K562 (cell line): Measurements from ENCODE around the gene FNDC11. TPM values are rescaled to one million over a fixed set of nuclear protein-coding genes. Genes with fewer than 3 reads are reported as not detected.
A peak's percentile ranks its signal among the peaks of the same experiment; 100 is the strongest.

Experiments
- ATAC-seq: fragments of 200-7000 bp; cut with Tn5 transposase; 3 replicates; pipeline ENCODE4 v1.9.1; 2020; ENCODE audit warnings: moderate library complexity
- BruUV-seq: library from RNA; stranded (reverse); fragments of 400-500 nt; replicated peaks from 2 replicates; lab custom pipeline; 2021; lab: Mats Ljungman, UMichigan
- CTCF ChIA-PET: fragments of 300-600 bp; formaldehyde crosslinking; extraction: SDS; loops from one replicate; lab custom pipeline; 2021; ENCODE audit warnings: low intra/inter-chr PET ratio; lab: Yijun Ruan, JAX
- POLR2A ChIA-PET: fragments of 300-600, 350-650 bp; sonication (Branson Sonifier 250); formaldehyde crosslinking; extraction: SDS; loops from one replicate; lab custom pipeline; 2021; ENCODE audit warnings: antibody characterized with exemption, inconsistent platforms; lab: Yijun Ruan, JAX
- DNase-seq, 4 experiments: peaks; one replicate each; pipeline versions ENCODE4 v3.0.0 to v3.0.0-alpha.2; 2011 to 2018; ENCODE audit warnings: low spot score in 3 of 4, mixed read lengths in 3 of 4; ENCODE audit errors: extremely low read depth in 1 of 4
- FAIRE-seq: peaks from 2 replicates; lab custom pipeline; 2011; peaks lifted over from hg19 to GRCh38; lab: Jason Lieb, UNC
- H2AFZ ChIP-seq: 2 replicates; pipeline ENCODE4 v1.6.0; 2011; ENCODE audit warnings: low read depth, low read length, control low read depth, inconsistent platforms
- H3K27ac ChIP-seq: fragments of 200-600 bp; 3 replicates; pipeline ENCODE4 v1.8.0; 2011; ENCODE audit warnings: low read depth, mild to moderate bottlenecking, control low read depth, inconsistent platforms, low read length, moderate library complexity, mixed read lengths; ENCODE audit errors: extremely low read depth
- H3K27me3 ChIP-seq, 2 experiments: fragments of 300-600 bp in 1 of 2; 2 replicates in 1 of 2; 3 replicates in 1 of 2; pipeline versions ENCODE4 v1.6.0 to v1.8.0; 2011; ENCODE audit warnings: inconsistent platforms in 2 of 2, low read length in 2 of 2, mild to moderate bottlenecking in 1 of 2, mixed read lengths in 1 of 2, moderate library complexity in 1 of 2; ENCODE audit not compliant: control insufficient read depth in 2 of 2, insufficient read depth in 2 of 2
- H3K36me3 ChIP-seq: fragments of 300-600 bp; 3 replicates; pipeline ENCODE4 v1.8.0; 2011; ENCODE audit warnings: mild to moderate bottlenecking, low read length, inconsistent platforms; ENCODE audit not compliant: control insufficient read depth, insufficient read depth
- H3K4me1 ChIP-seq, 2 experiments: fragments of 200-600 bp in 1 of 2; replicated peaks in 1 of 2; 2 replicates in 1 of 2; 3 replicates in 1 of 2; pipeline versions ENCODE4 v1.5.1 to v1.8.0; 2011; ENCODE audit warnings: inconsistent platforms in 2 of 2, low read length in 2 of 2, mild to moderate bottlenecking in 1 of 2, mixed read lengths in 1 of 2, moderate library complexity in 1 of 2; ENCODE audit not compliant: control insufficient read depth in 2 of 2, insufficient read depth in 2 of 2
- H3K4me2 ChIP-seq: 2 replicates; pipeline ENCODE4 v1.6.1; 2011; ENCODE audit warnings: low read length, control low read depth, inconsistent platforms, mixed read lengths; ENCODE audit not compliant: insufficient read depth
- H3K4me3 ChIP-seq: fragments of 200-600 bp; sonication (generic), shearing (Covaris generic); 2 replicates; pipeline ENCODE4 v1.5.1; 2016; ENCODE audit warnings: control low read depth, inconsistent platforms
- H3K79me2 ChIP-seq: fragments of 200-600 bp; 3 replicates; pipeline ENCODE4 v1.8.0; 2011; ENCODE audit warnings: low read length, inconsistent platforms; ENCODE audit not compliant: control insufficient read depth, insufficient read depth
- H3K9ac ChIP-seq, 2 experiments: 2 replicates each; pipeline versions ENCODE4 v1.6.0 to v1.6.1; 2011; ENCODE audit warnings: low read depth in 2 of 2, low read length in 2 of 2, control low read depth in 1 of 2, inconsistent platforms in 1 of 2, mild to moderate bottlenecking in 1 of 2, mixed read lengths in 1 of 2; ENCODE audit not compliant: insufficient read depth in 1 of 2
- H3K9me1 ChIP-seq: one replicate; pipeline ENCODE4 v1.6.0; 2011; ENCODE audit warnings: inconsistent platforms, mild to moderate bottlenecking, low read length, moderate library complexity; ENCODE audit not compliant: control insufficient read depth, insufficient read depth
- H3K9me3 ChIP-seq: replicated peaks from 2 replicates; pipeline ENCODE4 v1.5.1; 2011; ENCODE audit warnings: low read depth, low read length, inconsistent platforms; ENCODE audit not compliant: control insufficient read depth, insufficient read depth
- H4K20me1 ChIP-seq: replicated peaks from 2 replicates; pipeline ENCODE4 v1.6.1; 2011; ENCODE audit warnings: low read length, inconsistent platforms, mixed read lengths; ENCODE audit not compliant: control insufficient read depth, insufficient read depth
- BRD4 ChIP-seq: fragments of 200-600 bp; sonication (generic); IDR thresholded peaks from 2 replicates; pipeline ENCODE4 v1.6.1; 2017; ENCODE audit warnings: inconsistent platforms
- CCNT2 ChIP-seq: IDR thresholded peaks from 2 replicates; pipeline ENCODE4 v1.6.1; 2011; ENCODE audit warnings: borderline replicate concordance, low read depth, mild to moderate bottlenecking, moderate library complexity, mixed read lengths, low read length; ENCODE audit not compliant: insufficient read length; ENCODE audit errors: extremely low read depth
- FOXK2 ChIP-seq, 2 experiments: fragments of 450-650 bp; IDR thresholded peaks in 1 of 2; conservative IDR thresholded peaks in 1 of 2; 2 replicates each; pipeline ENCODE4 v1.6.1; 2016; ENCODE audit warnings: low read depth in 2 of 2, mild to moderate bottlenecking in 1 of 2
- MCM7 ChIP-seq, 2 experiments: fragments of 450-650 bp; IDR thresholded peaks; 2 replicates each; pipeline ENCODE4 v1.6.1; 2016 to 2018
- SOX6 ChIP-seq: fragments of 450-650 bp; IDR thresholded peaks from 2 replicates; pipeline ENCODE4 v1.6.1; 2014; ENCODE audit warnings: mild to moderate bottlenecking
- TARDBP ChIP-seq: fragments of 450-650 bp; IDR thresholded peaks from 2 replicates; pipeline ENCODE4 v1.6.1; 2016
- TFAP4 ChIP-seq: sonication (generic); formaldehyde crosslinking; IDR thresholded peaks from 2 replicates; pipeline ENCODE4 v1.8.0; 2022; ENCODE audit warnings: missing genetic modification reagents, mild to moderate bottlenecking, moderate library complexity, borderline replicate concordance
- ZBTB2 ChIP-seq: fragments of 450-650 bp; IDR thresholded peaks from 2 replicates; pipeline ENCODE4 v1.6.1; 2016; ENCODE audit warnings: antibody characterized with exemption
- ZBTB9 ChIP-seq: fragments of 450-650 bp; formaldehyde crosslinking; IDR thresholded peaks from 2 replicates; pipeline ENCODE4 v1.4.0; 2020; ENCODE audit warnings: mild to moderate bottlenecking, moderate library complexity
- WGBS: fragments of 100-300 bp; shearing (Covaris generic); methylation state at CpG from one replicate; pipeline ENCODE4 v1.1.6; 2016; ENCODE audit warnings: low coverage, mixed read lengths; ENCODE audit not compliant: insufficient coverage; ENCODE audit errors: missing lambda C conversion rate; 5-methylcytosine and 5-hydroxymethylcytosine counted together
- in situ Hi-C: fragments of 300-500 bp; cut with MboI; formaldehyde crosslinking; loops from 4 replicates; pipeline ENCODE4 v1.15.0; 2018; ENCODE audit warnings: inconsistent platforms, mixed read lengths
- intact Hi-C: fragments of 100-400 bp; cut with micrococcal nuclease; formaldehyde crosslinking; loops from 2 replicates; pipeline ENCODE4 v1.14.2; 2022
- polyA plus RNA-seq, 8 experiments: library from polyadenylated mRNA; depleted of rRNA in 4 of 8; stranded (reverse) in 5 of 8; unstranded in 3 of 8; fragments of >200 nt; fragmentation: Nextera tagmentation in 2 of 8; fragmentation: Illumina TruSeq in 1 of 8; extraction: Ambion mirVana in 2 of 8; extraction: Trizol in 1 of 8; gene quantifications; 2 replicates each; pipeline versions ENCODE4 v1.2.1 to v1.2.3, GENCODE V29; 2011 to 2014; ENCODE audit warnings: inconsistent platforms in 1 of 8, missing spikeins in 1 of 8
- total RNA-seq, 7 experiments: library from RNA; depleted of rRNA in 6 of 7; stranded (reverse); fragments of >200 nt in 6 of 7; fragmentation: Illumina TruSeq in 2 of 7; extraction: Trizol in 2 of 7; gene quantifications; 2 replicates each; pipeline versions ENCODE4 v1.2.1 to v1.2.3, GENCODE V29; 2011 to 2021; ENCODE audit warnings: low replicate concordance in 1 of 7
- TF ChIP-seq, protein P1 (sequence below), 3 experiments: fragments of 200-800 bp in 1 of 3; sonication (Bioruptor generic) in 1 of 3; sonication (generic) in 1 of 3; formaldehyde crosslinking in 1 of 3; IDR thresholded peaks; 2 replicates each; pipeline versions ENCODE4 v1.6.1 to v1.8.0; 2016 to 2022; ENCODE audit warnings: mild to moderate bottlenecking in 2 of 3, missing compliant biosample characterization in 2 of 3, missing genetic modification characterization in 2 of 3, missing genetic modification reagents in 1 of 3

The FNDC11 gene
- total and polyA plus RNA-seq, 9 of the 15 experiments (the other 6 are each of a cell fraction or from before 2014, with no cell fraction given): 0.08 to 2.3 (median 0.64) TPM; not detected in 2

DNA sequence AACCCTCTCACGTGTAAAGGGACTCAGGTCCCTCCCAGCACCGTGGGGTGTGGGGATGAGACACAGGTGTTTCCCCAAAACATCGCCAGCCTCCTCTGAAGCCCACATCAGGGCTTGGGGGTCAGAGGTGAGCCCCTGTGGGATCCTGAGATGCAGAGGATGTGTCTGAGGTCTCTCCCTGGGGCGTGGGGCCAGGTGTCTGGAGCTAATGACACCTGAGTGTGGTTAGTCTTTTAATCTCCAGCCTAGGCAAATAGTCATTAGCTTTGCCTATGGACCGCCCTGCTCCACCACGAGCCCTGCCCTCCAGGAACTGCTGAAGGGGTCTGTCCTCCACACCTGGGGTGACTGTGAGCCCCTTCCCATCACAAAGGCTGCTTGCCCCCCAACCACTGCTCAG, 8.1 kb upstream of the FNDC11 start (continued):
- no peak for TF ChIP-seq ZBTB2
- TF ChIP-seq TARDBP: no peak
- no peak for TF ChIP-seq TFAP4 (CRISPR knock-in tag)
- TF ChIP-seq FOXK2 (conservative IDR thresholded peaks at IDR 0.05 in 1 of 2, IDR thresholded peaks at IDR 0.05 in 1 of 2; ENCODE audit: low read depth in 2 of 2): no peak

DNA sequence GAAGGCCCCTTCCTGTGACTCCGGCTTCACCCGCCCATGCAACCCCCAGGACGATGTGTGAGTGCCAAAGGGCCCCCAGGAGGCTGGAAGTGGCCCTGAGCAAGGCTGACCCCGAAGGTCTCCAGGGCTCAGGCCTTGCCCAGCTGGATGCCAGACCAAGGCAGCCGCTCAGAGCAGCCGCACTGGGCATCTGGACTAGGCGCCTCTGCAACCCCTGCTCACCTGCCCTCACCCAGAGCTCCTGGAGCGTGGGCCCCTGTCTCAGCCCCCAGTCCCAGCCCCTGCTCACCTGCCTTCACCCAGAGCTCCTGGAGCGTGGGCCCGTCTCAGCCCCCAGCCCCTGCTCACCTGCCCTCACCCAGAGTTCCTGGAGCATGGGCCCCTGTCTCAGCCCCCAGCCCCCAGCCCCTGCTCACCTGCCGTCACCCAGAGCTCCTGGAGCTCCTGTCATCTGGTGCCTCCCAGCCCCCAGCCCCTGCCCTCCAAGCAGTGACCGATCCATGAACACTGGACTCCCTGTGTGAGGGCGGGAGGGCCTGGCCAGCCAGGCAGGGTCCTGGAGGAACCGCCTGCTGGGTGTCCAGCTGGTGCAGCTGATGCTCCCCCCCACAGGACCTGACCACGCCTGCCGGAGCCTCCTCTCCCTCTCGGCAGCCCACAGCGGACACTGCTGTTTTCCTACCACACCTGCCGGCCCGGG, 7.6 kb upstream of the FNDC11 start:
- FAIRE-seq (no peak), ATAC-seq (peak; percentile 13; the same call in 2 of the 3 replicates), DNase-seq (no peak)
- Histone ChIP-seq H3K4me3 (no peak overlapping the region), H3K4me1 (peaks cover 0 to 74% of the 10 kb centered on the region in 2 experiments; a peak in 3 of 5 replicates), H3K27me3 (peaks cover 0 to 38% of the 10 kb centered on the region in 2 experiments; a peak in 4 of 5 replicates), H2AFZ (no peak overlapping the region; the same call in 1 of the 2 replicates), H3K27ac (no peak overlapping the region), H4K20me1 (no peaks in the 10 kb centered on the region), H3K79me2 (no peaks in the 10 kb centered on the region), H3K9me3 (no peaks in the 10 kb centered on the region), H3K4me2 (no peak overlapping the region), H3K9ac (peak overlapping the region in 1 of 2 experiments; percentile 35; a peak in 1 of 4 replicates), H3K36me3 (no peaks in the 10 kb centered on the region), H3K9me1 (no peaks in the 10 kb centered on the region)
- 23% methylated on average over 18 of the region's 20 CpGs for WGBS
- intact Hi-C loops (no loop called here), in situ Hi-C loops (no loop called here)
- TF ChIP-seq ZBTB9 (CRISPR knock-in tag) (no peak), SOX6 (no peak), TFAP4 (CRISPR knock-in tag) (peak; percentile 76), MCM7 (IDR thresholded peaks at IDR 0.05) (no peak), CCNT2 (no peak), BRD4 (no peak)
- TF ChIP-seq, protein P1, sequence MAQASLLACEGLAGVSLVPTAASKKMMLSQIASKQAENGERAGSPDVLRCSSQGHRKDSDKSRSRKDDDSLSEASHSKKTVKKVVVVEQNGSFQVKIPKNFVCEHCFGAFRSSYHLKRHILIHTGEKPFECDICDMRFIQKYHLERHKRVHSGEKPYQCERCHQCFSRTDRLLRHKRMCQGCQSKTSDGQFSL (CRISPR knock-in tag; IDR thresholded peaks at IDR 0.05): peak; percentile 78
- TF ChIP-seq, protein P1 (tag; IDR thresholded peaks at IDR 0.05): no peak
- no TSS peak for BruUV-seq
- POLR2A ChIA-PET: interaction anchor here (0.7 to 1.5 kb wide), 5 partner anchors 8 to 148 kb away, joined by 3 to 5 read pairs (median 3); partner anchors contain the start of gene PPDPF
- CTCF ChIA-PET: no interaction called here
